ENCODE data around the gene NIPAL4.

NIPAL4 gene

DNA sequence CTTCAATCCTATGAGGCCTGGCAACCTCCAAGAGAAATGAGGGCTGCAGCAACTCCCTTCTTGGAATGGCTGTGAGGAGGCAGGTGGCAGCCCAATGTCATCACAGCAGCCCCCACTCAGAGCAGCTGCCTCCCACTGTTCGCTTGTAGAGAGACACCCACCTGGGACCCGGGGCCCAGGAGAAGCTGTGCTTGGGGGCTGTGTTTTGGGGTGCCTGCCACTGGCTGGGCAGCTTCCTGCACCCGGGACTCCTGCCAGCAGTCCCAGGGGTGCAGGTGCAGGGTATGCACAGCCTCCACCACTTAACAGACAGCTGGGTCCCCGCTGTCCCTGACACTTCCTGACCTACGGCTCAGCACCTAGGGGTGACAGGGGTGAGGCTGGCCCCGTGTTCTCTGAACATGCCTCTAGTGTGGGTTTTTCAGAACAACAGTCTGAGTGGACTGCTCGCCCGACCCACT, 26.2 kb downstream of the NIPAL4 start:
- no peak for DNase-seq

DNA sequence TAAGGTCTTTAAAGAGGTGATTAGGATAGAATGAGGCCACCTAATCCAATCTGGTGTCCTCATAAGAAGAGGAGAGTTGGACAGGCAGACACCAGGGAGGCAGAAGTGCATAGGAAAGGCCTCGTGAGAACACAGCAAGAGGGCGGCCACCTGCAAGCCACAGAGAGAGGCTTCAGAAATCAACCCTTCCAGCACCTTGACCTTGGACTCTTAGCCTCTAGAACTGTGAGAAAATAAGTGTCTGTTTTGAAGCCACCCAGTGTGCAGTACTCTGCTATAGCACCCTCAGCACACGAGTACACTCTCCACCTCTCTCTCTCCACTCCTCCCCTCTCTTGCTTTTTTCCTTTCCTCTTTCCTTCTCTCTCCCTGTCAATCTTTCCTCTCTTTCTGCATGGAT, 26.8 kb downstream of the NIPAL4 start:
- DNase-seq, result no peak

DNA sequence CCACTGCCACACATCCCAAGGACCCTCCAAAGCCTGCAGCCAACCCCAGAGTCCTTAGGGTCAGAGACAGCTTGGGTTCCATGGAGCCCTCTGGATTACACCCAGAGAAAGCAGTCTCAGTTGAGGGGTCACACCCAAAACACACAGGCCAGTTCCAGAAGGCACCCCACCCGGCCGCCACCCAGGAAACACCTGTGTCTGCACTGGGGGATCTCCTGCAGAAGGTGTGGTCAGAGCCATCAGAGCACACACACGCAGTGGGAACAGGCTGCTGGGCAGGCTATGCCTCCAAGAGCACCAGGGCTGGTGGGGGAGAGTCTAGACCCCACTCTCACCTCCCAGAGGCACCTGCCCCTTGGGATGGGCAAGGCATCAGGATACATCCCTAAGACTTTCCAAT, 27.3 kb downstream of the NIPAL4 start:
- DNase-seq, result no peak

DNA sequence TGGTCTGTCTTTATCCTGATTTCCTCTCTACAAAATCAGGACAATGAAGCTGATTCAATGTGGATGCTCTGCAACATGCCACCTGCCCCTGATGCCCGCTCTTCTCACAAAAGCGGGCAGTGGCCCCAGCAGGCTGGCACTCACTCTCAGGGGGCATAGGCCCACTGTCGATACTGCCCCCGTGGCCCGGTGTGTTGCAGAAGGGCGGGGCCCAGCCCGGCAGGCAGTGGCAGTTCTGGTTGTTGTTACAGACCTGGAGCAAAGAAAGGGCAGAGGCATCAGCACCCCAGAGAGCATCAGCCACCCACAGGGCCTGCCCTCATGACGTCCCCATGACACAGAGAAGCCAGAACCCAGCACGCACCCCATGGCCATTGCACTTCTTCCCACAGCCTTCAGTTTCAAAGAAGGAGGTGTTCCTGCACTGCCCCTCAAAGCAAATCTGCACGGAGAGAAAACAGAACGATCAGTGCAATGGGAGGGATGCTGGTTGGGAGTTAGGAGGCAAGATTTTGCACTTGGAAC, 31.5 kb downstream of the NIPAL4 start:
- no peak for DNase-seq

DNA sequence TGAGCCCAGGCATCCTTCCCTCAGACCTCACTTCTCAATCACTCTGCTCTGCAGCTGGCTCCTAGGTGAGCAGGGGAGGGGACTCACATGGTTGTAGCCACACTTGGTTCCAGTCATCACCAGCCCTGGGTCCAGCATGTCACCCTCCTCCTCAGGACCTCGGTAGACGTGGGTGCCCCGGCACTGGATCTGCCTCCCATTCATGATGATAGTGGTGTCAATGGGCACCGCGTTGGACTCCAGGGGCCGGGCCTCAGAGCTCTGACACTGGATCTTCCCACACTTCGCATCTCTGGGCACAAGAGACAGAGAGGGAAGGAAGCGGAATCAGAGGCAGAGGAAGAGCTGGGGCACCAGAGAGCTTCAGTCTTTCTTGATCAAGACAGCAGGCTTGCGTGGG, 32.9 kb downstream of the NIPAL4 start:
- DNase-seq, result no peak

DNA sequence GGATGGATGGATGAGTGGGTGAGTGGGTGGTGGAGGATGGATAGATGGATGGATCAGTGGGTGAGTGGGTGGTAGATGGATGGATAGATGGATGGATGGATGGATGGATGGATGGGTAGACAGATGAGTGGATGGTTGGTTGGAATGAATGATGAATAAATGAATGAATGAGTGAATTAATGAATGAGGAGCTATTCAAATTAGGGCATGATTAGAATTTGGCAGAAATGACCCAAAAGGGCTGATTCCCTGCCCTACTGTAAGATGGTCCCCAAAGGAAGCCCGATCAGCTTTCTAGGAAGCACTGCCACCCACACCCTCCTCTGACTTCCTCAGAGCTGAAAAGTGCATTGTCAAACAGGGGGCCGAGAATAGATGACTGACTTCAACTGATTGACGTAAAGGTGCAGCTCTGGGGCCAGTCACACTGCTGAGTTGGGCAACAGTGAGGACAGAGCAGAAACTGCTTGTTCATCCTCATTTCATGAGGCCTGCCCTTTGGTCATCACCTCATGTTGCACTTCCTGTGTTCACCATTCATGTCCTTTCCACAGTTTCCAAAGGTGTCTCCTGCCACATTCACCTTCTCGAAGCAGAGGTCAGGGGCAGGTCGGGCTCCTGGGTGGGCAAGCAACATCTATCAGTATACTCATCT, 34.3 kb downstream of the NIPAL4 start:
- no peak for DNase-seq

DNA sequence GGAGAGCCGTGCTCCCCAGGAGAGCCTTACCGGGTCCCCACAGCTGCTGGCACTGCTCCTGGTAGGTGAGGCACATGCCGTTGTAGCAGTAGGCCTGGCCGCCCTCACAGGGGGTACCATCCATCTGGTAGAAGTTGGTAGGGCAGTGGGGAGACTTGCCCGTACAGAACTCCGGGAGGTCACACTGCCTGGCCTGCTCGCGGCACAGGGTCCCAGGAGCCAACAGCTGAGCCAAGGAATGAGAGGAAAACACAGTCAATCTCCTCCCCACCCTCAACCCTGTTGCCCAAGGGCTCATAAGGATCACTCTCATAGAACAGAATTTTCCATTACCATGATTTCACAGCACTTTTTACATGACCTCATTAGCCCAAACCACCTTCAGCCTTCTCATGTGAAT, 36.9 kb downstream of the NIPAL4 start:
- no peak for DNase-seq

DNA sequence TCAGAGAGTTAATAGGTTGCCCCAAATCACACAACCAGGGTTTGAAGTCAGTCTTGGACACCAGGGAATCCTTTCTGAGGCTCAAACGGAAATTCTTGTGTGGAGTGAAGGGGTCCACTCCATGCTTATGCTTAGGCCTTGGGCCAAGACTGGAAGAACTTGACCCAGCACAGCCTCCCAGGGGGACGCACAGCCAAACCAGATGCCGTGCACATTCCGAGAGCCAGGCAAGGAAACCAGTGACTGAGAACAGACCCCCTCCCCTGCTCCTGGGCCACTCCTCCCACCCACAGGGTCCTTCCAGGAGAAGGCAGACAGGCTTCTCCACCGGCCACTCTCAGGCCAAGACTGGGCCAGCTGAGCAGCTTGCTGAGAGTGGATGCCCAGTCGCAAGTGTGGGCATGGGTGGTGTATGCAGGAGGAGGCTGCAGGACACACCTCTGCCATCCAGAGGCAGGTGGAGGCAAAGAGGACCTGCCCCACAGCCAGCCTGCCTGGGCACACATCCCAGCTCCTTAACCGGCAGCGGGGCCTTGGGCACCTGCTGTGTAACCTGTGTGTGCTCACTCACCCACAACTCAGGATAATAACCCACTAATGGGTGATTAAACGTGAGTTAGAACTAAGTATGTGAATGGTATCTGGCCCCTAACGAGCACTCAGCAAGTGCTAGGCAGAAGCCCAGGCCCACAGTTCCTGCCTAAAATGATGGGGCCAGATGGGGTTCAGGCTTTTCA, 38.0 kb downstream of the NIPAL4 start:
- DNase-seq, result no peak

DNA sequence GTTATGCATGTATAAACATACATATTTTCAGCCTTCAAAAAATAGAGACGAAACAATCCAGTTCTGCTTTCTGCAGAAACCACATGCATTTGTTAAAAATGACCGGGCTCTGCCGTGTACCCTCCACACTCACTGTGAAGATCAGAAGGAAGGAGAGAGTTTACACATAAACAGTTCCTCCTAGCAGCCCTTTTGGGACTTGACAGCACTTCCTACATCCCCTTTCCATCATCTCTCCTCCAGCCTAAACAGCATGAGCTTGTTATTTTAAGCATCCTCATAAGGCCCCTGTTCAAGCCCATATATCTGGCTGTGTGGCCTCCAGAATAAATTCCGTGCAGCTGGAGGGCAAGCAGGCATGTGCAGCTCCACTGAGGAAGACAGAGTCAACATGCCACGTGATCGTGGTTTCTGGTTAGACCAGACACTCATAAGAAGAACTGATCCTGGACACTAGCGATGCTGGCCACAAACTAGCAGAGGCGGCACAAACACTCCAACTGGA, 42.2 kb downstream of the NIPAL4 start:
- no peak for DNase-seq

DNA sequence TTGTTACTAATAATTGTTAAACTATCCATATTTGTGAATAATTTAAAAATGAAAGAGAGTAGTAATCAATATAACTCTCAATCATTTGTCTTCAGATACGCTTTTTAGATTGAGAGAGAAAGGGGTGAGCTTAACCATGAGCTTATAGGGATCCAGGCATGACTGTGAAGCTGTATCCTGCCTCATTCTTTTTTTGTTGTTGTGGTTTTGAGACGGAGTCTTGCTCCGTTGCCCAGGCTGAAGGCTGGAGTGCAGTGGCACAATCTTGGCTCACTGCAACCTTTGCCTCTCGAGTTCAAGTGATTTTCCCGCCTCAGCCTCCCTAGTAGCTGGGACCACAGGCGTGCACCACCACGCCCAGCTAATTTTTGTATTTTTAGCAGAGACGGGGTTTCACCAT, 44.0 kb downstream of the NIPAL4 start:
- no peak for DNase-seq

DNA sequence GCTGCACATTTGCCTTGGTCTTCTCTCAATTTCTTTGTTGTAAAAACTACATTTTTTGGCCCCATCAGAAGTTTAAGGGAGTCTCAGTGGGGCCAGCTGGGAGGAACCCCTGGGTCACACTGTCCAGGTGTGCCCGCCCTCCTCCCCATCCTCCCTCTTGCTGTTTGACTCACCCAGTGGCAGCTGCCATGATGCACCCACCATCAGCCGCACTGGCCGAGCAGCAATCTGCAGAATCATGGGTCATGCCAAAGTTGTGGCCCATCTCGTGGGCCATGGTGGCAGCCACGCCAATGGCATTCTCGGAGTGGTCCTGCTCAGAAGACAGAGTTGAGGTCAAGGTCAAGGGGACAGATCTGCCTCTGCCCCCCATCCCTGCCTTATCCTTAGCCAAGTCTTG, 45.5 kb downstream of the NIPAL4 start:
- DNase-seq, result no peak

DNA sequence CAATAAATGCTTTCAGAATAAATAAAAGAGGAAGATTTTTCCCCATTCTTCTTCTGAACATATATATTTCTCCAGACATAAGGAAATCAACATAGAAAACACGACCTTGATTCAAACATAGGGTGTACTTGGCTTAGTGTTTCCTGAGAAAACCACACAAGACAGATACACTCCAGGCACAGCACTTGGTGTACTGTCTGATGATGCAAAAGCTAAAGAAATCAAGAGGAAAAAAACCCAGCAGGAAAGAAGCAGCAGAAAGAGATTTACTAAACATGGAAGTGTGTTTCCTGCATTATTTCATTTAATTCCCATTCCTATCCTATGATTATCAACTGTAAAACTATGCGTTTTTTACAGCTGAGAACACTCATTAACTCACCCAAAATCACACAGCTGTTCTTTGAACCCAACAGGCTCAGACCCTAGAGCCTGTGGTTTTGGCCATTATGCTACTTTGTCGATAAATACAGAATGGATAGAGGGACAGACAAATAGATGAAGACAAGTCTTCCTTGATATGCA, 46.1 kb downstream of the NIPAL4 start:
- DNase-seq, result no peak

DNA sequence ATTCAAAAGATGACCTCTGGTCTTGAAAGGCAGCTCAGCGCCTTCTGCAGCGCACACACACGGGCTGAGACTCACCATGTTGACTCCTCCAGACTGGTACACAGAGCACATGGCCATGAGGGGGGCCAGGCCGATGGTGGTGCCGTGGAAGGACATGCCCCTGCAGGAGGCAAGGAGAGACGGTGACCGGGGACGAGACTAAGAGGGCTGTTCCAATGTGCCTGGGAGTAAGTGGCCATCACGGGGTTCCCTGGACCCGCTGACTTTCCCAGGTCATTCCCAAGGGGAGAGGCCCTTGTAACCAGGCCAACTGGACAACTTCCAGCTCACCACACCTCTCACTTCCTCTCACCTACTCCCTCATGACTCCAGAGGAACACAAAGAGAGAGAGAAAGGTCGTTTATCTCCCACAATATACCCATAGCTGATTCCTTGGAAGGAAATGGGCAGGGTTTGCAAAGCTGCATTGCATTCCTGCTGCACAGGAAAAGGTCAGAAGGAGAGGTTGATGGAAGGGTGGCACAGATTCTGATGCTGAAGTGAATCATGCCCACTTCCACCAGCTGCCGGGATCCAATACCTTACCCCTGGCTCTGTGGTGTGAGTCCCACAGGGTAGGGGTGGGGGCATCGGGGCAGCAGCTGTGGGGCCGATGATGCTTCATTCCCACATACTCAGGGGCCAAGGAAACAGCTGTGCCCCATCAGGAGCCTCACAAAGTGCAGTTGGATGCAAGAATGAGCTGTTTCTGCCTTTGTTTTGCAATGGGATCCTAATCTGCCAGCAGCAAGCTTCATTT, 47.2 kb downstream of the NIPAL4 start:
- DNase-seq, result no peak

DNA sequence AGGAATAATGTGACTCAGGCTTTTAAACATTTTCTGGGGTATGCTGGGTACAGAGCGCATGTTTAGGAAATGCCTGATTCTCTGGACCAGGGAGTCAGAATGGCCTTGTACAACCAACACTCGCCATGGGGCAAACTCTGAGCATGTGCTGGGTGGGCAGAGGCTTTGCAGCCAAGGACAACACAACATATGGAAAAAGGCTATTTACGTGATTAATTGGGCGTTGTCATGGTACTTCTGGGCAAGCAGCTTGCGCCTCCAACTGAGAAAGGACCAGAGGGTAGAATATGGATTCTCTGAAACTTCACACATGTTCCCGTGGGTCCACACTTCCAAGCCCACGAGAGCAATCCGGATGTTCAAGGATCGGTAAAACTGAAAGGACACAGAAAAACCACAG, 49.1 kb downstream of the NIPAL4 start:
- no peak for DNase-seq

DNA sequence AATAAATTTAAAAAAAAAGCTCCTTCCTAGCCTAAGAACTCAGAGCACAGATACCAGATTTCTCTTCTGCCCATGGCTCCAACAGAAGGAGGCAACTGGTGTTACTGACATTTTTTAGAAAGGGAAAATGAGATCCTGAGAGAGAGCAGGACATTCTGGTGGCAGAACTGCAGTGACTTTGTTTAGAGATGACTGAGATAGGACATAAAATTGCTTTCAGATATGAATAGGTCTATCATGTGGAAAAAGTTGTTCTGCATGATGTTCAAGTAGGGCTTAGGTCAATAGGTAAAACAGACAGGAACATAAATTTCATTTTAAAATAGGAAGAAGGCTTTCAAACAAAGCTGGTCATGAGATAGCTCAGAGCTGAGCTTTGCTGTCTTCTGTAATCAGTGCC, 49.6 kb downstream of the NIPAL4 start:
- DNase-seq, result no peak

DNA sequence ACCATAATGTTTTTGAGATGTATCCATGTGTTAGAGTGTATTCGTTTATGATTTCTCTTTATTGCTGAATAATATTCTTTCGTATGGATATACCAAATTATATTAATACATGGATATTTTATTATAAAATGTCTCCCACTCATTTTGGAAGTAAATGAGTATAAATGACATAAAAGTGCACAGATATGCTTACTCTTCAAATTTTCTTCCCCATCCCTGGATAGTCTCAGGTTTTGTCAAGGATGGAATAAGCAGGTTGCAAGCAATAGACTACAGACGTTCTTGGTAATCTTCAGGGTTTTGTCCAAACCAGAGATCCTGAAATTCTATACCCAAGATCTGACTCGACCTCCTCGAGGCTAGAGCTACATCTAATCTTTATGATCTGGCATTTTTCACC, 50.7 kb downstream of the NIPAL4 start:
- DNase-seq, result no peak

DNA sequence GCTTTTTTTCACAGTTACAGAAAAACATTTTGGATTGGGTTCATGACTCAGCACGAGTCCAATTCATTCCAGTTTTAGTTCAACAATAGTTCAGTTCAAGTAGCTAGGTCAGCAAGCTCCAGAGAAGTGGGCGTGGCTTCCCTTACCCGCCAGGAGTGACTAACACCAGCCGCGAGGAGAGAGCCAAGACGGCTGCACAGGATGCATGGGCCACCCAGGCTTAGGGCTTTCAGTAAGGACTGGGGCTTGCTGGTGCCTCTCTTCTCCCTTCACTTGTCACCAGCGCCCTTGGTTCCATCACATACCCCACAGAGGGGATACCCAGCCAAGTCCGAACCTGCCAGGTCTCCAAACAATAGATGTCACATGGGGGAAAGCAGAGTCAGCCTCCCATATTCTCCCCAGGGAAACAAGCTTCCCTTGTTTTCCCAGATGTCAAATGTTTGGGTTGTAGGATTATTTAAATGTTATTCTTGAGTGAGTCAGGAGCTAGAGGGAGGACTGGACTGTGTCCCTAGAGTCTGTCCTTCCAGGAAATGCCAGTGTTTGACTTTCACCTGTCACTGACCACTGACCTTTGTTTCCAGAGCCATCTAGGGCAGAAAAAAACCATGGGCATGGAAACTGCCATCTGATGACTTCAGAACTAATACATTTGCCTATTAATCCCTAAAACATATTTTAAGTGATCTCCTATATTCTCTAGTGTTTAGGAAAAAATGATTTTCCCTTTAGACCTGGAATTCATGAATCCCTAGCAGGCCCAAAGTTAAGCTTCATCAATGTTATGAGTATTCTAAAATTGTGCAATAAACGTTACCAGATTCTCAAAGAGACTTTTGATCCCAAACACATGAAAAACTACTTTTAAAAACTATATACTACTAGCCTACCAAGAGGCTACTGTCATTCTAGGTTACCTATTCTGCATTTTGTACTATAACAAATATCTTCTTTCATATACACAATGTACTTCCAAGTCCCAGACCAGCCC, 51.9 kb downstream of the NIPAL4 start:
- DNase-seq, result no peak

DNA sequence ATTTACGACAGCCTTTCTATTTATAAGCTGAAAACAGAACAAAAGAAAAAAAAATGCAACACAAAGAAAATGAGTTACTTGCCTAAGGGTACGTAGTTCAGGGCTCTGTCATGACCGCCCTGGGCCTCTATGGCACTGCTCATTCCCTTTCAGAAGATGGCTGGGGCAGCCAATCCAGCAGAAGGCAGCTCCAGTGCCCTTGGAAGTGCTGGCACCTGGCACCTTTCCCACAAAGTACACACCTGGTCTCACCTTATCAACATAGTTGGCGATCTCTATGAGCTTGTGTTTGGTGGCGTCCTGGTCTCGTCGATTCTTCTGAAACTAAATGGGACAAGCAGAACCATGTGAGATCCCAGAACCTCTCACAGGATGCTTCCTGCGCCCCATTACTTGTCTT, 53.2 kb downstream of the NIPAL4 start:
- no peak for DNase-seq

DNA sequence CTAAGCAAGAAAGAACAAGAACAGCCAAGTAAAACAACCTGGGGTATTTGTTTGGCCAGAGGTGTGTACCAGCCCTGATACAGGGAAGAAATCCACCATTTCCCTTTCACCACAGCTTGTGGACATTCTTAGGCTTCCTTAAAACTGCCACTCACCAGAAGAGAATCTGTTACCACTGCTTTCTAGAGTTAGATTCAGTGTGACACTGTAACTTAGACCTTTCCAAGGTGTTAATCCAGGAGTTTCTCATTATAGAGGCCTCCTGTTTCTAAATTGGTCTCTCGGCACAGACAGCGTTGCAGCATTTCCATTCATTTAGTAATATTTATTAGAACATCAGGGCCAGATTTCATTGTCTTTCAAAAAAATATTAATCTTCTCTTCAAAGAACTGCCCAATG, 55.0 kb downstream of the NIPAL4 start:
- no peak for DNase-seq

DNA sequence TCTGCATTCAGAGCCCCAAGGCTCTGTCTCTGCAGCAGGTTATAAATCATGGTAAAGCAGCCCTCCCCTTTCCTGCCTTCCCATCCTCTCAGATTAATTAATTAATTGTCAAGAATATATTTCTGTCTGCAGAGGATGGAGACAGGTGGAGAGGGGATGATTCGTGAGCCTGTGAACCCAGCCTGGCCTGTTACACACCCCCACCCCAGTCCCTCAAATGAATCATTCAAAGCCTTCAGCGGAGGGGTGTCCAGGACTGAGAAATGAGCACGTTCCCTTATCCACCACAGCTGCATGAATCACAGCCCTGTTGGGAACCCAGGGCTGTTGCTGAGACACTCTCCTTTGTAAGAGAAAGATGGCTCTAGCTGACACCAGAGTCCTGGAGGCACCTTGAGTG, 56.0 kb downstream of the NIPAL4 start:
- no peak for DNase-seq

DNA sequence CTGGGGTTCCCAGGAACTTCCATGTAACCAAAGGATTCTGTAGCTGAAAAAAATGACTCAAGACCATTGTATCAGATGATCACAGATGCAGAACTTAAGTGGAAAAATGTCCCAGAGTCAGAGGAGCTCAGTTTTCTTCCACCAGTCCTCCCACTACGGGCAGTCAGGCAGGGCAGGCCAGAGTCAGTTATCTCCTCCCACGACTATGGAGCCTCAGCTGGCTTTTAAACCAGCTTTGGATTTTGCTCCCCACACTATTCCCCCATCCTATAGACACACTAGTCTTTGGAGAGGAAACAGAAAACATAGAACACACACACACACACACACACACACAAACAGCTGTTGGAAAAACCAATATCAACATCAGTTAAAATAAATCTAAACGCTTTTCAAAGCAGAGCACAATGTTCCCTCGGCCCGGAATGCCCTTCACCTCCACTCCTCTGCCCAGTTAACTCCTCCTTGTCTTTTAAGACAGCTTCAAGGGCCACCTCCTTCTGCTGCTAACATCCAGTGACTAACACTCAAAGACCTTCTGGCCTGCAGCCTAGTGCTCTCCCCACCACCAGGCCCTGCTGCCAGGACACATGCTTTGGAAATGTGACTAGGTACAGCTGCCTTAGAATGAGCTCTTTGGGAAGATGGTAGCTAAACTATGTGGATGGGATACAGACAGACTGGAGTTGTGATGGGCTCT, 56.8 kb downstream of the NIPAL4 start:
- no peak for DNase-seq

Data from effector CD4-positive, alpha-beta T cell (primary cell).